Hematopoietic multipotent progenitor cell (in vitro differentiated cells): ENCODE data around the gene IFT52. TPM values are rescaled to one million over a fixed set of nuclear protein-coding genes. Genes with fewer than 3 reads are reported as not detected.
"Not testable (repeated sequence)": the region's sequence is repeated elsewhere in the genome, so short reads cannot be mapped to it uniquely, and the experiment has no call there.

Source experiments
- DNase-seq, 3 donors: peaks; one replicate each; pipeline ENCODE4 v3.0.0-alpha.2; 2011 to 2015; ENCODE audit warnings: low read depth in 2 of 3, low spot score in 2 of 3
- total RNA-seq: library from RNA; depleted of rRNA; stranded (reverse); fragments of >200 nt; gene quantifications from one replicate; pipeline ENCODE4 v1.2.3, GENCODE V29; 2012

Gene IFT52
- total RNA-seq, 1 donor = 49.0 TPM

DNA sequence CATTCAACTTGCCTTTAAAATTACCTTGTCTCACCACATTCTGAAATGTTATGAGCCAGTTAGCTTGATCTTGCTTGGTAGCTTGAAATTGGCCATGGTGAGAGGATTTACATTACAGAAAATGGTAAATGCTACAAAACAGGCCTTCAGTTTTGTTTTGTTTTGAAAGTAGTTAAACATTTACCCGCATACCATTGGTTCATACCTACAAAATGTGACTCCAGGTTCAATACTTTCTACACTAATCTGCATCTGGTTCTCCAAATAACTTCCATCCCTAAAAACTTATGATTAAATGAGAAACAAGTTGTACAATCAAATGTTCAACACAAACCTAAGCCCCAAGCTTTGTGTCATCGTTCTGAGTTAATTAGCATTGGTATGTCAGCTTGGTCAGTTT lies 45.7 kb downstream of the IFT52 start:
- no peak for DNase-seq

DNA sequence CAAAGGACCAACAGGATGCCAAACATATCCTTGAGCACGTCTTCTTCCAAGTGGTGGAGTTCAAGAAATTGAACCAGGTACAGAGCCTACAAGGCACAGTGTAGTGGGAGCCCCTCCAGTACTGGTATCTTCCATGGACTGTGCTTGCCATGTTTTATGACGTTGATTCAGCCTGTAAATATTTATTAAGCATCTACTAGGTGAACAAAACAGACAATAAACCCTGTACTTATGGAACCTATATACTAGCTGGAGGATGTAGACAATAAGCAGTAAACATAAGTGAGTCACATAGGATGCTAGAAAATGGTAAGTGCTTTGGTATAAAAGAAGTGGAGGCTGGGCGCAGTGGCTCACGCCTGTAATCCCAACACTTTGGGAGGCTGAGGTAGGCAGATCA lies 51.8 kb downstream of the IFT52 start:
- no peak for DNase-seq

DNA sequence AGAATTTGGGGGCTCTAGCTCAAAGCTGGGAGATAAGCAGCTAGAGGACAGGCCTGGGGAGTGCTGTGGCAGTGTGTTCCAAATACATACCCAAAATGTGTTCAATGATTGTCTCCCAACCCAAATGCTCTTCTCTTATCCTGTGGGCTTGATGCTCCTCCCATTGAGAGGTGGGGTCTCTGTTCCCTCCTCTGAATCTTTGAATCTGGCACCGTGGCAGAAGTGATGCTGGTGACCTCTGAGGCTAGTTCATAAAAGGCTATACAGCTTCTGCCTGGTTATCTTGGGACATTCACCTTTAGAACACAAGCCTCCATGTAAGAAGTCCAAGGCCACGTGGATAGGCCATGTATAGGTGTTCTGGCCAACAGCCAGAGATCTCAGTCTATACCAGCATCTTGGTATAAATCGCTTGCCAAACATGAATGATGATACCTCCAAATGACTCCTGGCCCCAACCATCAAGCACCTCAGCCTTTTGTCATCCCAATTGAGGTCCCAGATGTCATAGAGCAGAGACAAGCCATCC lies 60.3 kb downstream of the IFT52 start:
- no peak for DNase-seq

DNA sequence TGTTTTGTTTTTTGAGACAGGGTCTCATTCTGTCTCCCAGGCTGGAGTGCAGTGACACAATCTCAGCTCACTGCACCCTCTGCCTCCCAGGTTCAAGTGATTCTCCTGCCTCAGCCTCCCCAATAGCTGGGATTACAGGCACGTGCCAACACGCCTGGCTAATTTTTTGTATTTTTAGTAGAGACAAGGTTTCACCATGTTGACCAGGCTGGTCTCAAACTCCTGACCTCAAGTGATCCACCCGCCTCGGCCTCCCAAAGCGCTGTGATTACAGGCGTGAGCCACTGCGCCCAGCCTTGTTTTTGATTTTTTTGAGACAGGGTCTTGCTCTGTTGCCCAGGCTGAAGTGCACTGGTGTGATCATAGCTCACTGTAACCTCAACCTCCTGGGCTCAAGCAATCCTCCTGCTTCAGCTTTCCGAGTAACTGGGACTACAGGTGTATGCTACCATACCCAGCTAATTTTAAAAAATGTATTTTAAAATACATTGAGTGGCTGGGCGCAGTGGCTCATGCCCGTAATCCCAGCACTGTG lies 61.0 kb downstream of the IFT52 start:
- DNase-seq = not testable (repeated sequence)

DNA sequence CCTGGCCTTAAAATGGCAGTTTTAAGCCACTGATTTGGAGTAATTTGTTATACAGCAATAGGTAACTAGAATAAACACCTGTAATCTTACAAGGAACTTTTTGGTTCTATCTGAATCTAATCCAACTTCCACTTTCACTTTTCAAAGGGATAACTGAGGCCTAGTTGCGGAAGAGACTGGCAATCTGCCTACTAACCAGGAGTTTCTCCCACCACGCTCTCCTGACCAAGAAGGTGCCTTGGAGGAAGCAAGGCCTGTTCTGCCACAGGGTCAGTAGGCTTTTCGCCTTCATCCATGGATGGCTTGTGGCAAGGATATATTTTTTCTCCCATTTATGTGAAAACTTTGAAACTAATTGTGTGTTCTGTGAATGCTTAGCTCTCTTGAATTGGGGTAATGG lies 63.2 kb downstream of the IFT52 start:
- no peak for DNase-seq

DNA sequence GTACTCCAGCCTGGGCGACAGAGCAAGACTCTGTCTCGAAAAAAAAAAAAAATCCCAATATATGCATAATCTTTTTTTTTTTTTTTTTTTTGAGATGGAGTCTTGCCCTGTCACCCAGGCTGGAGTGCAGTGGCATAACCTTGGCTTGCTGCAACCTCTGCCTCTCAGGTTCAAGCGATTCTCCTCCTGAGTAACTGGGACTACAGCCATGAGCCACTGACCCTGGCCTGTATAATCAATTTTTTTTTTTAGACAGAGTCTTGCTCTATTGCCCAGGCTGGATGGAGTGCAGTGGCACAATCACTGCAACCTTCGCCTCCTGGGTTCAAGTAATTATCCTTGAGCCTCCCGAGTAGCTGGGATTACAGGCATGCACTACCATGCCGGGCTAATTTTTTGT lies 64.4 kb downstream of the IFT52 start:
- DNase-seq = not testable (repeated sequence)

DNA sequence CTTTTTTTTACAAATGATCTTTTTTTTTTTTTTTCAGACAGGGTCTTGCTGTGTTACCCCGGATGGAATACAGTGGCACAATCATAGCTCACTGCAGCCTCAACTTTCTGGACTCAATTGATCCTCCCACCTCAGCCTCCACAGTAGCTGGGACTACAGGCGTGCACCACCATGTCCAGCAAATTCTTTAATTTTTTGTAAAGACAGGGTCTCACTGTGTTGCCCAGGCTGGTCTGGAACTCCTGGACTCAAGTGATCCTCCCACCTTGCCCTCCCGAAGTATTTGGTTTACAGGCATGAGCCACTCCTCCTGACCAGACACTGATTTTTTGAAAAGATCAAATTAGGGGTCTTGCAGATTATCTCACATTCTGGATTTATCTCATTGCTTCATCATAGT lies 65.2 kb downstream of the IFT52 start:
- DNase-seq = no peak

DNA sequence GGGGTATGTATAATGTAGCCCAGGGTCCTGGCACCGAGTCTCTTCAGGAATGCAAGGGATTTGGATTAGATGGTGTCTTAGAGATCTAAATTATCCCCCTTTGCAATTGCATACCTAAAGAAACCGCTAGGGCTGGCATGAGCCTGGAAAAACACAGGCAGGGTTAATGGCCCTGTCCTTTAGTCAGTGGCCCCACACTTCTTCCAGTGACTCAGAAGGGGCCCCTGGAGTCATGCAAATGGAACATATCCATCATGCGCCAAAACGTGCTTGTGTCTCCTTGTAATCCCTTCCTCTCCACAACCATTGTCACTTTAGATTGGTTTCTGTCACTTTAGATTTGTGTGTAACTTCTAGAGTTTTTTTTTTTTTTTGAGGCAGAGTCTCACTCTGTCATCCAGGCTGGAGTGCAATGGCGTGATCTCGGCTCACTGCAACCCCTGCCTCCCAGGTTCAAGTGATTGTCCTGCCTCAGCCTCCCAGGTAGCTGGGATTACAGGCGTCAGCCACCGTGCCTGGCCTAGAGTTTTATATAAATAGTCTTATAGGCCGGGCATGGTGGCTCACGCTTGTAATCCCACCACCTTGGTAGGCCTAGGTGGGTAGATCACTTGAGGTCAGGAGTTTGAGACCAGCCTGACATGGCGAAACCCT lies 67.5 kb downstream of the IFT52 start:
- DNase-seq = no peak

DNA sequence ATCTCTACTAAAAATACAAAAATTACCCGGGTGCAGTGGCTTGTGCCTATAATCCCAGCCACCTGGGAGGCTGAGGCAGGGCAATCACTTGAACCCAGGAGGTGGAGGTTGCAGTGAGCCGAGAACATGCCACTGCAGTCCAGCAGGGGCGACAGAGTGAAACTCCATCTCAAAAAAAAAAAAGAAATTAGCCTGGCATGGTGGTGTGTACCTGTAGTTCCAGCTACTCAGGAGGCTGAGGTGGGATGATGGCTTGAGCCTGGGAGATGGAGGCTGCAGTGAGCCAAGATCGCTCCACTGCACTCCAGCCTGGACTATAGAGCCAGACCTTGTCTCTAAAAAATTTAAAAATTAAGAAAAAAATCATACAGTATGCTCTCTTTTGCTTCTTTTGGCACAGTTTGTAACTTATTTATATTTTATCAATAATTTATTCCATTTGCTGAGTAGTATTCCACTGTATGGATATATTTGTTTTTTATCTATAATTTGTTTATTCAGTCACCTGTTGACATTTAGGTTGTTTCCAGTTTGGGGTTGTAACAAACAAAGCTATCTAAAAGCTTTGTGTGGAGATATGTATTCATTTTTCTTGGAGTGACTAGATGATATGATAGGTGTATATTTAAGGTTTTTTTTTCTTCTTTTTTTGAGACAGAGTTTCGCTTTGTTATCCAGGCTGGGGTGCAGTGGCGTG lies 68.1 kb downstream of the IFT52 start:
- peak in 1 of 3 donors; percentile 12 for DNase-seq

DNA sequence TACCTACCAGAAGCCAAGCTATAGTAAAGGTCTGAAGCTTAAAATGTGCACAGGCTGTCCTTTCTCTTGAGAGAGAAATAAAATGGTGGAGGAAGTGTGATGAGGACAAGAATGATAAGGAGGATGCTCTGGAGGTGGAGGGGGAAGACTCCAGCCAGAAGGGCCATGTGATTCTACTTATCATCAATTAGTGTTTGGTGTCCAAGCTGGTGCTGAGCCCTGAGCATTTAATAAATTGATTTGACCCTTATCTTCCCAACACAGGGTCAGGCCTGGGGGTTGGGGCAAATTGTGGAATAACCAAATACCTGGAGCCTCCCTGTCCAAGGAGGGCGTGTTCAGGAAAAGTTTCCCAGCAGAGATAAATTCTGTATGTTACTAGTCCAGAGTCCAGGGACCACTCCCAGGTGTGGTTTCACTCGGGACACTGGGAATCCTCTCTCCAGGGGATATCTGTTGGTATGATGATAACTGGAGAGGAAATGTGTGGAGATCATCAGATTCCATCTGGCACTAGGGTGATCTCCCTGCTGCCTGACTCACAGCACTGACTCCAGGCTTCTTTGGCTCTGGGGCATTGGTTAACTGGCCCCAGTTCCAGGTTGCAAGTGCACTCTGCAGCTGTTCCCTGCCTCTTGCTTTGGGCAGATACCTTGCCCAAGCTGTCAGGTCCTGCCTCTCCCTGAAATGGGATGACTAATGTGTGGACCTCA lies 72.4 kb downstream of the IFT52 start:
- DNase-seq = no peak

DNA sequence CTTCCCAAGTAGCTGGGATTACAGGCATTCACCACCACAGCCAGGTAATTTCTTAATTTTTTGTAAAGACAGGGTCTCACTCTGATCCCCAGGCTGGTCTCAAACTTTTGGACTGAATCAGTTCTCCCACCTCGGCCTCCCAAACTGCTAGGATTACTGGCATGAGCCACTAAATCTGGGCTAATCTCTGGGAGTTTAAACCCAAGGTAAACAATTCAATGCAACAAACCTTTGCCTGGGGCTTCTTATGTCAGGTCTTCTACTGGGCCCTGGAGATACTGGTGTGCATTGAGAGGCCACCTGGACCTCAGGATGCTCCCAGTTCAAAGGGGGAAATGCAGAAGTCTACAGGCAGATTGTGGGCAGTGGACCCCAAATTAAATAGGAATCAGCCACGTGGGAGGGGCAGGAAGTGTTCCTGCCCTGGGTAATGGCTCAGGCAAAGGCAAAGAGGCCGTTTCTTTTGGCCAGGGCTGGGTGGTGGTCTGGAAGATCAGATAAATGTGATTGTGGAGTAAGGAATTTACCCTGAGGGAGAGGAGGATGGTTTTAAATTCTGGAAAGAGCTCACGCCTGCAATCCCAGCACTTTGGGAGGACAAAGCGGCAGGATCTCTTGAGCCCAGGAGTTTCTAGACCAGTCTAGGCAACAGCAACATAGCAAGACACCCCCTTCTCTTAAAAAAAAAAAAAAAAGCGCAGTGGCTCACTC lies 74.9 kb downstream of the IFT52 start:
- no peak for DNase-seq

DNA sequence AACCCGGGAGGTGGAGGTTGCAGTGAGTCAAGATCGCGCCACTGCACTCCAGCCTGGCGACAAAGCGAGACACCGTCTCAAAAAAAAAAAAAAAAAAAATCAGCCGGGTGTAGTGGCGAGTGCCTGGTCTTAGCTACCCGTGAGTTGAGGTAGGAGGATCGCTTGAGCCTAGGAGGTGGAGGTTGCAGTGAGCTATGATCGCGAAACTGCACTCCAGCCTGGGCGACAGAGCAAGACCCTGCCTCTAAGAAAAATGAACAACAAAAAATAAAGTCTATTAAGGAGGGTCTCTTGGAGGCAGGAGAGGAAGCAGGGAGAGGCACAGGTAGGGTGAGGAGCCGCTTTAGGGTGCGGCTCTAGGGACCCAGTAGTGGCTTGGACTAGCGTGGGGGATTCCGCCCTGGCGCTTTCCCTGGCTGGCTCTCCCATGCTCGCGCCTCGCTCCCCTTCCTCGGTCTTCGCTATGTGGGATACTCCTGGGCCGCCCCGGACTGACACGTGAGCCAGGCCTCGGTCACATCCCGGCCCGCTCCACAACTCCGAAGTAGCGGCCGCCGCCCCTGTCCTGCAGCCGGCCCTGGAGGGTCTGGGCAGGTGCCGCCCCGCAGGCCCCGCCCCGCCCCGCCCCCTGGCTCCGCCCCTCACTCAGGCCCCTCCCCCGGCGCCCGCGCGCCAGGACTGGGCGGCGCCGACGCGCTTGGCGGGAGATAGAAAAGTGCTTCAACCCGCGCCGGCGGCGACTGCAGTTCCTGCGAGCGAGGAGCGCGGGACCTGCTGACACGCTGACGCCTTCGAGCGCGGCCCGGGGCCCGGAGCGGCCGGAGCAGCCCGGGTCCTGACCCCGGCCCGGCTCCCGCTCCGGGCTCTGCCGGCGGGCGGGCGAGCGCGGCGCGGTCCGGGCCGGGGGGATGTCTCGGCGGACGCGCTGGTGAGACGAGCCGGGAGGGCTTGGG lies 75.9 kb downstream of the IFT52 start, which contains the start of gene MYBL2:
TSS of gene MYBL2 (plus strand) at position 739 of the 953 bp plus-strand sequence. CDS start at position 909, 170 bp downstream.
- DNase-seq = peak; percentile 54 to 67 (median 67)

DNA sequence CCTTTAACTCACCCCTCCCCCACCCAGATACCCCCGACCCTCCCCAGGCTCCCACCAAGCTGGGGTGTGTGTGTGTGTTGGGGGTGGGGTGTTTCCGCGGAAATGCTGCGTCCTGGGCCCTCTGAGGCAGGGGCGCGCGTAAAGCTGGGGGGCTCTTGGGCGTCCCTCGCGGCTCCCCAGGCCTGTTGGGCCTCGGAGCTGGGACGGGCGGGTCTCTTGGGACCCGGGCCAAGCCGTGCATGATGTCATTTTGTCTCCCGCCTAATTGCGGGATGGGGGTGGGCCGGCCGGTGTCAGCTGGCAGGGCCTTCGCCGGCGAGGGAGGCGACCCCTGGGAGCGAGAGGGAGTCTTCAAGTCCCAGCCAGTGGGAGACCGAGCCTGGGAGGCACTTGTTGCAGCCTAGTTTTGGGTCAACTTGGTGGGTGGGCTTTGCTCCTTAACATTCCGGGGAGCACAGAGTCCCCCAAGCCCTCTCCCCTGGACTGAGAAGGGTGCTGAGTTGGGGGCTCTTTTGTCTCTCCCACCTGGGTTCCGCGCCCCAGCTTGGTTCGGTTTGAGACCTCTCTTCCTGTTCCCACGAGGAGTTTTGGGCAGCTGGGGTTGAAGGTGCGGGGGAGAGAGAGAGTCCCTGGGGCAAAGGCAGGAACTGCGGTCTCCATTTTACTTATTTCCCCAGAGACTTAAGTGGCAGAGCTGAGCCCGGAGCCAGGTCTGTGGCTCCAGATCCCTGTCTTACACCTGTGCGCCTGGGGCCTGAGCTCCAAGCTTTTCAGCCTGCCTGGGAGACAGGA lies 76.8 kb downstream of the IFT52 start:
- no peak for DNase-seq

DNA sequence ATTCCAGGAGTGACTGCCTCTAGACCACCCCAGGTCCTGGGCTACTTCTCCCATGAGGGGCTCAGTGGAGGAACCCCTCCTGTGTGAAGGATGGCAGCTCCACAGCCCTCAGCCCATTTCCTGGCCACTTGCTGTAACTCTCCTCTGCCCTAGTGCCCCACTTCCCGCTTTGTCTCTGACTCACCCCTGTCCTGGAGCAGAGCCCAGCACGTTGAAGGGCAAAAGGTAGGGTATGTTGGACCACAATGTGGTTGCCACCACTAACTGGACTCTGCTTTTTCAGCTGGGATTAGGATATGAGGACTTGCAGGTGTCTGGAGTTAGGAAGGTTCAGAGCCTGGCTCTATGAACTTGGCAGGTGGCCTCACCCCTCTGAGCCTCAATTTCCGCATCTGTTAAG lies 78.6 kb downstream of the IFT52 start:
- no peak for DNase-seq

DNA sequence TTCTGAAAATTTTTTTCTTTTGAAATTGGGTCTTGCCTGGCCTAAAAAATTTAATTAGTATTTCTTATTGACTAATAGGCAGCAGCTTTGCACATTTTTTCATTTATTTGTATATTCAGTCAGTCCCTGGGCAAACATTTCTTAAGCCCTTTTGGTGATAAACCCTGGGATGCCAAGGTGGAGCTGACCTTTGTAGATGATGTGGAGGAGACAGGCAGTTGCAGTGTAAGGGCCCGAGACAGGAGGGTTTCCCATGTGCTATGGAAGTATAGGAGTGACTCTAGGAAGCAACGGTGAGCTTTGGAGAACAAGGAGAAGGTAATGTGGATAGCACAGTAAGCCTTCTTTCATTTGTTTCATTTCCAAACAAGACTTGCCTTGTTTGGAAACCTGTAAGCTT lies 79.7 kb downstream of the IFT52 start:
- DNase-seq = no peak

DNA sequence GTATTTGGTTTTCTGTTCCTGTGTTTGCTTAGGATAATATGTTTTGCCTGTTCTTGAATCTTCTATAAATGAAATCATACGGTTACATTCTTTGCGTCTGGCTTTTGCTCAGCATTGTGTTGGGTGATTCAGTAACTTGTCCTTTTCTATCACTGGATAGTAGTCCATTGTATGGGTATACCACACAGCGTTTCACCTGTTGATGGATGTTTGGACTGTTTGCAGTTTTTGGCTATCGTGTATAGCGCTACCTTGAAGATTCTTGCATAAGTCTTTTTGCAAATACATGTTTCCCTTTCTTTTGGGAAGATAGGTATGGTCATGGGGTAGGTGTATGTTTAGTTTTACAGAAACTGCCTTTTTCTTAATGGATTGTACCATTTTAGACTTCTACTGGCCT lies 85.6 kb downstream of the IFT52 start:
- no peak for DNase-seq

DNA sequence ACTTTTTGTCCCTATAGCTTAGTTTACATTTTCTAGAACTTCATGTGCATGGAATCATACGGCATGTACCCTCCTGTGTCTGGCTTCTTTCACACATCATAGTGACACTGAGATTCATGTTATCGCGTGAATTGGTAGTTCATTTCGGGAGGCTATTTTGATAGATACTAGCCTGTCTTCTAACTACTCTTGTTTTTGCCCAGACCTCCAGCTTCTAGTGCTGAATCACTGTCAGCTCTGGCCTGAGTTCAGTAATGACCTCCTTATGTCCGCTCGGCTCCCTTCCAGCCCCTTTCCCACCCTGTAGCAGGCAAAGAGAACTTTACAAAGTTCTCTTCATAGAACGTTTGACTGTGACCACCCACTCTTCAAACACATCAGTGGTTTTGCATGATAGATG lies 90.2 kb downstream of the IFT52 start:
- no peak for DNase-seq

DNA sequence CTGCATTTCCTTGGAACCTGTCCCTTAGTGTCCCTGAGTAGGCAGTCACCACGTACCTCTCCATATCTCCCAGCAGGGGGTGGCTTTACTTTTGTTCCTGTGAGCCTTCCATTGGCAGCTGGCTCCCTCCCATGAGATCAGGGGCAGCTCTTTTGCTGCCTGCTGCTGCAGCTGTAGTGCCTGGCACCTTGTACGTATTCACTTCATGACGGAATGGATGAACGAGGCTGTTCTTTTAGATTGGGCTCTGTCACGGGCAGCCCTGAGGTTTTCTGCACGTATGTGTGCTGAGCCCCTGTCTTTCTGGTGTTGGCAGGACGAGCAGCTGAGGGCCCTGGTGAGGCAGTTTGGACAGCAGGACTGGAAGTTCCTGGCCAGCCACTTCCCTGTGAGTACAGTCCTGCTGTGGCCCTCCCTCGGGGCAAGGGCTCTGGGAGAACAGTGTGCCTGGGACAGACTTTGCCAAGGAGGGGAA lies 90.8 kb downstream of the IFT52 start:
- no peak for DNase-seq

DNA sequence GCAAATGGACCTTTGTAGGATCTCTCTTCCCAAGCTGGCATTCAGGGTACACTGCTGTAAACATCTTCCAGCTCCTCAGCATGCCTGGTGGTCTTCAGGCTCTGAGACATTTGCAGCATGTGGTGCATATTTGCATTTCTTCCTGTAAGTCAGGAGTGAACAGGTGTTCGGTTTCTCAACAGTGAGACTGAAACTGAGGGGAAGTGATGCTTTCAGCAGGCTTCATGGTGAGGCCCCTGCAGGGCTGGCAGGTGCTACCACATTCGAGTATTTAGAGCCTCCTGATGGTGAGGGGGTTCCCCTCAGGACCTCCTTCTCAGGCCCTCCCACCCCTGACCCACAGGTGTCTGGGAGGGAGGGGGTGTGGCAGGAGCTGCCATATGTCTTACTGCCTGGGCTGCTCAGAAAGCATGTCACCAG lies 91.3 kb downstream of the IFT52 start:
- peak in 2 of 3 donors; percentile 31 to 40 for DNase-seq
